HG03469 (cell line): ENCODE measurements around the gene MAP3K6.
A peak's percentile ranks its signal among the peaks of the same experiment; 100 is the strongest.
"Not testable (repeated sequence)": the region's sequence is repeated elsewhere in the genome, so short reads cannot be mapped to it uniquely, and the experiment has no call there.

Experiments used
- ATAC-seq: cut with Tn5 transposase; IDR thresholded peaks from one replicate; pipeline ENCODE4 v1.9.1; 2021; ENCODE audit warnings: mild to moderate bottlenecking, moderate library complexity, moderate number of reproducible peaks; ENCODE audit not compliant: unreplicated experiment

The MAP3K6 gene

GRCh38 chr1:27398405-27399149 is 31.8 kb upstream of the MAP3K6 start:
- no peak for ATAC-seq

DNA sequence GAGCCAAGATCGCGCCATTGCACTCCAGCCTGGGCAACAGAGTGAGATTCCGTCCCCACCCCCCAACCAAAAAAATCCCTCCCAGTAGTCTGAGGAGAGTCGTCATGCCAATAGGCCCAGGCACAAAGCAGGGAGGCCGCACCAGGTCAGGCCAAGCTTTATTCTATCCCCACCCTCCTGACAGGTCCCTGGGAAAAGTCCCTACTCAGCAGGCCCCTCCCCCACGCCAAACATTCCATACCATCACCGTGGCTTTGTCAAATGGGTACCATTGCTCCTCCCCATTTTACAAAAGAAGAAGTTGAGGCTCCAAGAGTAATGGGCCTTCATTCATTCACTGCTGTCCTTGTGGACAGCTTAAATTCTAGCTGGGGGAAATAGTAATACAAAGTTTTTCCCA is 31.0 kb upstream of the MAP3K6 start:
- no peak for ATAC-seq

- no peak for ATAC-seq
These were observed 30.3 kb upstream of the MAP3K6 start for GRCh38 chr1:27397110-27397509.

DNA sequence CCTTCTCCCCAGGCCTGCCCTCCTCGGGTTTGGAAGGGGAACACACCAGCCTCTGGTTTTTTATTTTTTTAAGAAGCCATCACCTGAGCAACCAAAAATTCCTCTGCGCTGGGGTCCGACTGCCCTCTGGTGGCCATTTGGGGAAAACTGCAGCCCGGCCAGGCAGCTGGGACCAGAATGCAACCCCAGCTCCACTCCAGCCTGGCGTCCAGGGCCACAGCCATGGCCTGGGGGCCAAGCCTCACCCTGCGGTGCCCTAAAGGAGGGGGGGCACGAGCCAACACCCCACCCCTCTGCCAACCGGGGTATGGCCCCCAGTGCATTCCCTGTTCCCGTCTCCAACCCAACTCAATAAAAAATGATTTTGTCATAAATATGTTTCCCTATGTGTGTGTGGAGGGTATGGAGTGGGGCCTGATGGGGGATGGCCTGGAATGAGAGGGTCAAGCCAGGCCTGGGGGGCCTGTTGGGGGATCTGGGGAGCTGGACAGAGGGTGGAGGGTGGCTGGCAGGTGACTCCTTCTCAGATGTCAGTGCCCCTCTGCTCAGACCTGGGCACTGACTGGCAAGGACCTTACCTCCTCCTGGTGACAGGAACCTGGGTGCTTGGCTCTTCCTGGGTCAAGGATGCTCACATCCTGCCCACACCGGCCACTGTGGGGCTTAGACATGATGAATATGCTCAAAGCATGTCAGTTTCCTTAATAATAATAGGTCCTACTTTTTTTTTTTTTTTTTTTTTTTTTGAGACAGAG is 28.9 kb upstream of the MAP3K6 start:
- ATAC-seq: no peak

DNA sequence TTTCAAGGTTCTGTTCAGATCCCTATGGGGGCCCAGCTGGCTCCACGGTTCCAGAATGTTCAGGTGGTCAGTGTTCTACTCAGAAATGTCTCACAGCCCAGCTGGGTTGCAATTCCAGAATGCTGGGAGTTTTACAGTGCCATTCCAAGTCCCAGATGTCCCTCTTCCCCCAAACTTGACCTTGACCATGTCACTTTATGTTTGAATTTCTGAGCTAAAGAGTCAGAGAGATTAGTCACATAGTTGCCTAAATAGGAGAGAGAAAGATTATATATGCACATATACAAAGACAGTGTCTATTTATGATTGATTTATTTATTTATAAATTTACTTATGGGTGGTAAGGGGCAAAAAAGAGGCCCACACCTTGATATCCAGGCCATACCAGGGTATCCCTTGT is 28.2 kb upstream of the MAP3K6 start:
- no peak for ATAC-seq

DNA sequence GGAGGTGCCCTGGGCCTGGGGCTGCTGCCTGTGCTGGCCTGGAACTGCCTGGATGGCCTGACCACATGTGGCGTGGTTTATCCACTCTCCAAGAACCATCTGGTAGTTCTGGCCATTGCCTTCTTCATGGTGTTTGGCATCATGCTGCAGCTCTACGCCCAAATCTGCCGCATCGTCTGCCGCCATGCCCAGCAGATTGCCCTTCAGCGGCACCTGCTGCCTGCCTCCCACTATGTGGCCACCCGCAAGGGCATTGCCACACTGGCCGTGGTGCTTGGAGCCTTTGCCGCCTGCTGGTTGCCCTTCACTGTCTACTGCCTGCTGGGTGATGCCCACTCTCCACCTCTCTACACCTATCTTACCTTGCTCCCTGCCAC is 27.5 kb upstream of the MAP3K6 start:
- ATAC-seq: no peak

DNA sequence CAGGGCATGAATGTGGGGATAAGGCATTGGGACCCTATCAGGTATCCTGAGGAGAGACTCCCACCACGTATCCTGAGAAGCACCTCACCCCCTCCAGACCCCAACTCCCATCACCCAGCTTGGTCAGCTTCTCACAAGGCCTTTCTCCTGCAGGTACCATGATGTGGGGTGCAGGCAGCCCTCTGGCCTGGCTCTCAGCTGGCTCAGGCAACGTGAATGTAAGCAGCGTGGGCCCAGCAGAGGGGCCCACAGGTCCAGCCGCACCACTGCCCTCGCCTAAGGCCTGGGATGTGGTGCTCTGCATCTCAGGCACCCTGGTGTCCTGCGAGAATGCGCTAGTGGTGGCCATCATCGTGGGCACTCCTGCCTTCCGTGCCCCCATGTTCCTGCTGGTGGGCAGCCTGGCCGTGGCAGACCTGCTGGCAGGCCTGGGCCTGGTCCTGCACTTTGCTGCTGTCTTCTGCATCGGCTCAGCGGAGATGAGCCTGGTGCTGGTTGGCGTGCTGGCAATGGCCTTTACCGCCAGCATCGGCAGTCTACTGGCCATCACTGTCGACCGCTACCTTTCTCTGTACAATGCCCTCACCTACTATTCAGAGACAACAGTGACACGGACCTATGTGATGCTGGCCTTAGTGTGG is 27.0 kb upstream of the MAP3K6 start:
- ATAC-seq: no peak

DNA sequence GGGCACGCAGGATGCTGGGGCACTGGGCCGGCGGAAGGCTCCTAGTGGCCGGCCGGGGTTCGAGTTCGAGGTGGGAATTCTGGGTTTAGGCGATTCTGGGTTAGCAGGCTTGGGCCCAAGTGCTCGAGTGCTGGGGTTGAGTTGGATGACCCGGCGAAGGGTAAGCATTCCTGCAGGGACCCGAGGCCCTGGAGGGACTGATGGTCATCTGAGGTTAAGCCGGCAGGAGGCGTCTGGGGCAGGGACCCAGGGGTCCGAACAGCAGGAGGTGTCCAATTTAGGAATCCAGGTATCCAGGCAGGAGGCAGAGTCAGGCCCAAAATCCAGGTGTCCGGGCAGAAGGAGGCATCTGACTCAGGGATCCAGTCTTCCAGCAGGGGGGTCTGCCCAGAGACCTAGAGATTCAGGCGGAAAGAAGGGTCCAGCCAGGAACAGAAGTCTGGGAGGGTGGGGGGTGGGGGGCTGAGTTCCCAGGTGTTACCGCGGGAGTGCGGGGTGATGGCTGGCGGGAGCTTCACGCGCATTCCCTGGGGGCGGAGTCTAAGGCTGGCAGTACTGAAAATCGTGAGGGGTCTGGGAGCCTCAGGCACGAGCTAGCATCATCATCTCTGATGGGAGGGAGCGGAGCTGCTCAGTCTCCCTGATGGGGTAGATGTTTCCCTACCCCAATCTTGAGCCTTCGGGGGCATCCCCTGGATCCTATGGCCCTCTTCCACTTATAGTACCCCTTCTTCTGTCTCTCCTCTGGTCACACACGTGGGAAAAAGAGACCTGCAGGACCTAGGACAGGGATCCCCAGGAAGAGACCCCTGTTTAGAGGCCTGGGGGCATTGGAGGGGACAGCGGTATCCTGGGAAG is 26.2 kb upstream of the MAP3K6 start:
- ATAC-seq: no peak

DNA sequence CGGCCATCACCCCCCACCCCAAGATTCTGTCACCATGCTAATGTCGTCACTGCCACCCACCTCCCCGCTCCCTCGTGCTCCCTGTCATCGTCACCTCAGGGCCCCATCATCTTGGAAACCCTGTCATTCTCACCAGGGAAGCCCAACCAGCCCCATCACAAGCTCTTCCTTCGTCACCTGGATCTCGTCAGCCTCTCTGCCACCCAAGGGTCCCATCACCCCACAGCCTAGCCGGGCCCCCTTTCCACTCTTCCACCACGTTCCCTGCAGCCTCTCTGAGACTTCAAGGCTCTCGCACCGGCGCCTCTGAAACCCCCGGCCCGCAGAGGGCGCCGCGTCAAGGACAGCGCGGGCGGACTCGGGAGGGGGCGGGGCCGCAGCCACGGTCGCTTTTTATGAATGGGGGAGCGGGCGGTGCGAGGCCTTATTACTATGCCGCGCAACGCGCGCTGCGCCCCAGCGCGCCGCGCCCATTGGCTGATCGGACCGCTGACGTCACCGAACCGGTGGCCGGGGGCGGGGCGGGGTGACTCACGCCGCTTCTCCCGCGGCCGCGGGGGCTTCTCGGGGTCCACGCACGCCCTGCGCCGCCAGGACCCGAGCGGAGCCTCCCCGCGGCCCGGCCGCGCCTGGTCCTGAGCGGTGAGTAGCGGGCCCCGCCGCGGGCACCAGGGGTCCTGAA is 25.5 kb upstream of the MAP3K6 start, which contains the start of gene GPR3:
Gene GPR3 (plus strand): TSS at position 527 of the 682 bp plus-strand sequence. CDS start 1,177 bp downstream, outside the sequence.
- peak; percentile 59 for ATAC-seq

GRCh38 chr1:27391511-27392095 is 24.8 kb upstream of the MAP3K6 start:
- no peak for ATAC-seq

DNA sequence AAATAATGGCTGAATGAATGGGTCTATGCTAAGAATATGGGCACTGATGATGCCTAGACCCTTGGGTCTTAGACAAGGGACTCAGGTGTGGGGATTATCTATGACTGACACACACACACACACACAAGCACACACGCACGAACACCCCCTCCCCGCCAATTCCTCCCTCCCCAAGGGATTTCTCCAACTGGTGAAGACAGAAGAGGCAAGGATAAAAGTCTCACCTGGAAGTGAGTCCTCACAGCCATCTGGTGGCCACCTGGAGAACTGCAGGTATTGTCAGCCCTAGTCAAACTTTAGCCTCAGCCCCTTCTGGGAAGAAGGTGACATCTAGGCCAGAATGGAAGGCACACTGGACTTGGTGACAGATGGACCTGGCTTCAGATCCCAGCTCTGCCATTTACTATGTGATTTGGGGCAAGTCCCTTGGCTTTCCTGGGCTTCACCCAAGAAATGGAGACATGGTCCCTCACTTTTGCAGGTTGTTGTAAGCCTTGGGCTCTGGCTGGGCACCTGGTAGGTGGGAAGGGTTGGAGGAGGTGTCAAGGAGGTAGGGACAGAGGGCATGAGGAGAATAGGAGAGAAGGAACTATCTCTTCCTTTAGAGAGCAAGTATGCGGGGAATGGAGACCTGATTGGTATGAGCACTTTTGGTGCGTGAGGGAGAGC is 21.7 kb upstream of the MAP3K6 start:
- no peak for ATAC-seq

DNA sequence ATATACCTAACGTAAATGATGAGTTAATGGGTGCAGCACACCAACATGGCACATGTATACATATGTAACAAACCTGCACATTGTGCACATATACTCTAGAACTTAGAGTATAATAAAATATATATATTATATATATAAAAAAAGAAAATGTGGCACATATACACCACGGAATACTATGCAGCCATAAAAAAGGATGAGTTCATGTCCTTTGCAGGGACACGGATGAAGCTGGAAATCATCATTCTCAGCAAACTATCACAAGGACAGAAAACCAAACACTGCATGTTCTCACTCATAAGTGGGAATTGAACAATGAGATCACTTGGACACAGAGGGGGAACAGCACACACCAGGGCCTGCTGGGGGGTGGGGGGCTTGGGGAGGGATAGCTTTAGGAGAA is 18.0 kb upstream of the MAP3K6 start:
- not testable (repeated sequence) for ATAC-seq

- no peak for ATAC-seq
These were observed 16.9 kb upstream of the MAP3K6 start for GRCh38 chr1:27383661-27384060.

DNA sequence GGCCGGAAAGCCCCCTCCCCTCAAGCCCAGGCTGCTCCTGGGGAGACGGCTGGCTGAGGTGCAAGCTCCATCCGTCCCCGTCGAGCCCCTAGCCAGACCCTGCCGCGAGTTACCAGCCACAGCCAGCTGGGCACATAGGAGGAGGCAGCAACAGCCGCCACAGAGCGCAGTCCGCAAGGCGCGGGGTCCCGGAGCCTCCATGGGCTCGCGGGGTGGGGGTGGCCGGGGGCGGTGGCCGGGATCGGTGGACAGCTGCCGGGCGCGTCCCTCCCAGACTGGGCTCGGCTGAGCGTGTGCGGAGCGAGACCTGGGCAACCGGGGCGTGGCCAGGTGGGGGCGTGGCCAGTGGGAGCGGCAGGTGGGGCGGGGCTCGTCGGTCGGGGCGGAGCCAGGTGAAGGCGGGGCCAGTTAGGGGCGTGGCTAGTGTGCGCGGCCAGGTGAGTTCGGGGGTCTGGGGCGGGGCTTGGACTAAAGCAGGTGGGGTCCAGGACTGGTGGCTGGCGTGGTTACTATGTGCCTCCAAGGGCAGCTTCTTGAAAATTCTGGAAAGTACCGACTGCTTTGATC is 16.4 kb upstream of the MAP3K6 start, which contains the start of gene CD164L2:
Gene CD164L2 (minus strand): TSS at position 295 of the 567 bp plus-strand sequence. CDS start 94 bp downstream, at position 201.
- ATAC-seq: no peak

DNA sequence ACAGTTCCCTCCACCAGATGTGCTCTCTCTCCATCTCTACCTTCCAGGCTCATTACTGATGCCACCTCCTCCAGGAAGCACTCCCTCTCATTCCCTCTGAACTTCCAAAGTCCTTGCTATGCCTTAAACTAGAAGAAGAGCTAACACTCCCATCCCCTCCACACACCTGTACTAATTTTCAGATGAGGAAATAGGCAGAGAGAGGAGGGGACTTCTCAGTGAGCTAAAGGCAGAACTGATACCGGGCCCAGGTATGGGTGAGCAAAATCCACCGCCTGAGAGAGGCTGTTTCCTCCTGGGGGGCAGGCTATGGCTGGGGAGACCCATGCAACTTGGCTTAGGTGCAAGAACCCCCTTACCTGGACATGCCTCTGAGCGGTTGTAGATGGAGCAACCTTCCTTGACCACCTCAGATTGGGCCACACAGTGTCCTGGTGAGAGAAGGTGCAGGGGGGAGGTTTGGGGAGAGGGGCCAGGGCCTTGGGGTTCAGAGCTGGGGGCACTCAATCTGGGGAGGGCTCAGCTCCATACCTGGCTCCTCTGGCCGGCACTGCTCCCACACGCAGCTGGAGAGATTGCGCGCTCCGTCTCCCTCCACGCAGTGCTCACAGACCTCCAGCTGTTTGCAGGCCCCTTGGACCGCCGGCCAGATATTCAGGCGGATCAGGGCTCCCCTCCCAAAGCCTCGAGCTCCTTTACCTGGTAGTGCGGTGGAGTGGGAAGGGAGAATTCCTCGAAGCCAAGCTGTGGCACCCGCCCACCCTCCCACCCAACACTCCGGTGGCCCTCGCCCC is 15.4 kb upstream of the MAP3K6 start:
- no peak for ATAC-seq

GRCh38 chr1:27380766-27381733 is 14.3 kb upstream of the MAP3K6 start:
- ATAC-seq: no peak

GRCh38 chr1:27380224-27380623 is 13.5 kb upstream of the MAP3K6 start:
- no peak for ATAC-seq
